Prostate gland (tissue), 2 donors: ENCODE data around the gene GABRG2.

Source experiments
- POLR2A ChIP-seq: fragments of 450-650 bp; IDR thresholded peaks from one replicate; pipeline ENCODE4 v1.6.1; 2016; ENCODE audit warnings: antibody characterized with exemption, mild to moderate bottlenecking
- TF ChIP-seq, protein P1 (sequence below), 4 experiments: fragments of 200-600 bp in 2 of 4; fragments of 450-650 bp in 2 of 4; sonication (generic) in 2 of 4; IDR thresholded peaks; 1 replicate in 3 of 4; 2 replicates in 1 of 4; pipeline ENCODE4 v1.5.1; 2016 to 2019; ENCODE audit warnings: antibody characterized with exemption in 4 of 4, mild to moderate bottlenecking in 2 of 4, moderate library complexity in 2 of 4

DNA sequence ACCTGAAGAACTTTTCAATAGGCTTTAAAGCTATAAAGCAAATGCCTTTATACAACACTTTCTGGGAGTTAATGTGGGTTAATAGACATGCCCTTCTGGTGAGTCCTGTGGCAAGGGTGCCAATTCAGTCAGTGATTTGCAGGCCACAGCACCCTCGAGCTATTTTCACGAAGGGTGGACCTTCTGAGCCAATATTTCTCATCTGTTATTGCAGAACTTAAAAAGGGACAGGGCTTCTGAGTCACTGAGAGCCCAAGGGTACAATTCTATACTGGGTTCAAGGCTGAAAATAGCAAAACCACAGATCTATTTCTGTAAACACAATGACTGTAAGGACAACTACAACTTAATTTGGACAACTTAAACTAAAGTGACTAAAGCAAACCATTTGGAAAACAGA is 92.8 kb downstream of the GABRG2 start:
- TF ChIP-seq, protein P1, sequence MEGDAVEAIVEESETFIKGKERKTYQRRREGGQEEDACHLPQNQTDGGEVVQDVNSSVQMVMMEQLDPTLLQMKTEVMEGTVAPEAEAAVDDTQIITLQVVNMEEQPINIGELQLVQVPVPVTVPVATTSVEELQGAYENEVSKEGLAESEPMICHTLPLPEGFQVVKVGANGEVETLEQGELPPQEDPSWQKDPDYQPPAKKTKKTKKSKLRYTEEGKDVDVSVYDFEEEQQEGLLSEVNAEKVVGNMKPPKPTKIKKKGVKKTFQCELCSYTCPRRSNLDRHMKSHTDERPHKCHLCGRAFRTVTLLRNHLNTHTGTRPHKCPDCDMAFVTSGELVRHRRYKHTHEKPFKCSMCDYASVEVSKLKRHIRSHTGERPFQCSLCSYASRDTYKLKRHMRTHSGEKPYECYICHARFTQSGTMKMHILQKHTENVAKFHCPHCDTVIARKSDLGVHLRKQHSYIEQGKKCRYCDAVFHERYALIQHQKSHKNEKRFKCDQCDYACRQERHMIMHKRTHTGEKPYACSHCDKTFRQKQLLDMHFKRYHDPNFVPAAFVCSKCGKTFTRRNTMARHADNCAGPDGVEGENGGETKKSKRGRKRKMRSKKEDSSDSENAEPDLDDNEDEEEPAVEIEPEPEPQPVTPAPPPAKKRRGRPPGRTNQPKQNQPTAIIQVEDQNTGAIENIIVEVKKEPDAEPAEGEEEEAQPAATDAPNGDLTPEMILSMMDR (IDR thresholded peaks at IDR 0.05) = no peak
- no peak for TF ChIP-seq POLR2A
